HUDEP-2 (cell line): ENCODE results near the gene LRRC45.

ENCODE experiments used
- DNase-seq, 76 experiments: peaks; one replicate each; lab custom pipeline; 2025; ENCODE audit not compliant: unreplicated experiment in 76 of 76; lab: John Stamatoyannopoulos, UW

Gene LRRC45

GRCh38 chr17:82080048-82080788, 57.1 kb downstream of the LRRC45 start:
- DNase-seq: no peak
